Measurements from ENCODE around the gene MAP6. TPM values are rescaled to one million over a fixed set of nuclear protein-coding genes. Genes with fewer than 3 reads are reported as not detected.

MAP6 gene
- total RNA-seq, 1 donor from 2014 or later = 6.0 TPM

GRCh38 chr11:75650167-75650723, 18.6 kb downstream of the MAP6 start:
- Mint-ChIP-seq H3K27ac (no peak overlapping the region), H3K4me1 (ENCODE audit: low read depth) (no peaks in the 10 kb centered on the region), H3K27me3 (peaks cover 7% of the 10 kb centered on the region), H3K9me3 (ENCODE audit: low read depth) (no peaks in the 10 kb centered on the region), H3K36me3 (ENCODE audit: insufficient read depth) (no peaks in the 10 kb centered on the region), H3K4me3 (ENCODE audit: low read depth) (no peak overlapping the region)
- DNase-seq (ENCODE audit: low spot score, unreplicated experiment) = no peak
- no peak for TF ChIP-seq CTCF (IDR thresholded peaks at IDR 0.05; ENCODE audit: unreplicated experiment)

- Mint-ChIP-seq H3K4me1 (ENCODE audit: low read depth) (peaks cover 2% of the 10 kb centered on the region), H3K27me3 (peaks cover 2% of the 10 kb centered on the region), H3K36me3 (ENCODE audit: insufficient read depth) (no peaks in the 10 kb centered on the region), H3K9me3 (ENCODE audit: low read depth) (no peaks in the 10 kb centered on the region), H3K4me3 (ENCODE audit: low read depth) (no peak overlapping the region), H3K27ac (no peak overlapping the region)
- no peak for TF ChIP-seq CTCF (IDR thresholded peaks at IDR 0.05; ENCODE audit: unreplicated experiment)
- DNase-seq (ENCODE audit: low spot score, unreplicated experiment) = no peak
Measured at GRCh38 chr11:75644946-75645345, 23.9 kb downstream of the MAP6 start.

GRCh38 chr11:75644370-75644769, 24.5 kb downstream of the MAP6 start:
- Mint-ChIP-seq H3K36me3 (ENCODE audit: insufficient read depth) (no peaks in the 10 kb centered on the region), H3K4me1 (ENCODE audit: low read depth) (peaks cover 5% of the 10 kb centered on the region)

GRCh38 chr11:75642402-75643113, 26.3 kb downstream of the MAP6 start:
- H3K4me3 Mint-ChIP-seq (ENCODE audit: low read depth) = no peak overlapping the region
- no peak for TF ChIP-seq CTCF (IDR thresholded peaks at IDR 0.05; ENCODE audit: unreplicated experiment)
- H3K27me3 Mint-ChIP-seq = peaks cover 2% of the 10 kb centered on the region
- H3K27ac Mint-ChIP-seq = no peak overlapping the region
- no peaks in the 10 kb centered on the region for H3K36me3 Mint-ChIP-seq (ENCODE audit: insufficient read depth)
- H3K4me1 Mint-ChIP-seq (ENCODE audit: low read depth) = peaks cover 5% of the 10 kb centered on the region
- no peak for DNase-seq (ENCODE audit: low spot score, unreplicated experiment)
- no peaks in the 10 kb centered on the region for H3K9me3 Mint-ChIP-seq (ENCODE audit: low read depth)

More at GRCh38 chr11:75644370-75644769, 24.5 kb downstream of the MAP6 start:
- no peak for TF ChIP-seq CTCF (IDR thresholded peaks at IDR 0.05; ENCODE audit: unreplicated experiment)
- no peak overlapping the region for H3K4me3 Mint-ChIP-seq (ENCODE audit: low read depth)
- peaks cover 2% of the 10 kb centered on the region for H3K27me3 Mint-ChIP-seq
- H3K27ac Mint-ChIP-seq = no peak overlapping the region
- H3K9me3 Mint-ChIP-seq (ENCODE audit: low read depth) = no peaks in the 10 kb centered on the region
- no peak for DNase-seq (ENCODE audit: low spot score, unreplicated experiment)

- H3K4me3 Mint-ChIP-seq (ENCODE audit: low read depth) = no peak overlapping the region
Measured at GRCh38 chr11:75639762-75640181, 29.1 kb downstream of the MAP6 start.

More at GRCh38 chr11:75639762-75640181, 29.1 kb downstream of the MAP6 start:
- Mint-ChIP-seq H3K27ac (peak overlapping the region; percentile 21), H3K4me1 (ENCODE audit: low read depth) (peaks cover 7% of the 10 kb centered on the region), H3K36me3 (ENCODE audit: insufficient read depth) (no peaks in the 10 kb centered on the region), H3K9me3 (ENCODE audit: low read depth) (no peaks in the 10 kb centered on the region), H3K27me3 (peaks cover 6% of the 10 kb centered on the region)
- TF ChIP-seq CTCF (IDR thresholded peaks at IDR 0.05; ENCODE audit: unreplicated experiment) = no peak
- DNase-seq (ENCODE audit: low spot score, unreplicated experiment) = no peak
